ENCODE measurements around the gene CLIC4. TPM values are rescaled to one million over a fixed set of nuclear protein-coding genes. Genes with fewer than 3 reads are reported as not detected.
"Not testable (repeated sequence)": the region's sequence is repeated elsewhere in the genome, so short reads cannot be mapped to it uniquely, and the experiment has no call there.

CLIC4 gene
- total RNA-seq, 2 donors from 2014 or later: 16.2 to 30.0 TPM

DNA sequence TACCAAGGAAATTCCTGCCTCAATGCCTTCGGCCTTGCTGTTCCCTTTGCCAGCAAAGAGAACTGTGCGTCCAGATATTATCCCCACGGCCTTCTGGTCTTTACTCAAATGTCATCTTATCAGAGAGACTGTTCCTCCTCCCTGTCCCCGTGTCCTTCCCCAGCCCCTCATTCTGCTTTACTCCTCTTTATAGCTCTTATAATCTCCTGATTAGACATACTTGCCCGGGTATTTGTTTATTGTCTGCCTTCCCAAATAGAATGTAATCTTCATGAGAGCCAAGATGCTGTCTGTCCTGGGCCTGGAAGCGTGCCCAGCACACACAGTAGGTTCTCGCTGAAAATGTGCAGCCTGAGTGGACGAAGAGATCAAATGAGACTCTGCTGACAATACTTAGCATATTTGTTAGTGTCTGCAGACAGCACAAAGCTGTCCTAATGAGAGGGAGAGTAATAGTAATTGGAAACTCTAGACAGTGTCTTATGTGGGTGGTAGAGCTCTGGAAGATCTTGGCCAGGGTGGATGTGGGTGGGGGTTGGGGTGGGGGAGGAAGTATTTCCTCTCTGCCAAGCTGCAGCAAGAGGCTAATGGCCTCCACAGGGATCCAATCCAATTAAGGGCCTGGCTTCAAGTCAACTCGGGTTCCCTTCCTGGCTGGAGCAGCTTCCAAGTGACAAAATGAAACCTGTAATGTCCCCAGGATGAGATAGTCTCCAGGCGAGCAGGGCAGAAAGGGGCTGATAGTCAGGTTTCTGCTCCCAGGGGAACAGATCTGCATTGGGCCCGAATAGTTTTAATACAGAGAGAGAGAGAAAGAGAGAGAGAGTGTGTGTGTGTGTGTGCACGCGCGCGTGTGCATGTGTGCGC lies 9.5 kb upstream of the CLIC4 start:
- H3K36me3 Mint-ChIP-seq: no peaks in the 10 kb centered on the region
- H3K27ac Mint-ChIP-seq: no peak overlapping the region
- no peaks in the 10 kb centered on the region for H3K9me3 Mint-ChIP-seq
- DNase-seq (ENCODE audit: low spot score in 2 of 2) (no peak), ATAC-seq (no peak)

DNA sequence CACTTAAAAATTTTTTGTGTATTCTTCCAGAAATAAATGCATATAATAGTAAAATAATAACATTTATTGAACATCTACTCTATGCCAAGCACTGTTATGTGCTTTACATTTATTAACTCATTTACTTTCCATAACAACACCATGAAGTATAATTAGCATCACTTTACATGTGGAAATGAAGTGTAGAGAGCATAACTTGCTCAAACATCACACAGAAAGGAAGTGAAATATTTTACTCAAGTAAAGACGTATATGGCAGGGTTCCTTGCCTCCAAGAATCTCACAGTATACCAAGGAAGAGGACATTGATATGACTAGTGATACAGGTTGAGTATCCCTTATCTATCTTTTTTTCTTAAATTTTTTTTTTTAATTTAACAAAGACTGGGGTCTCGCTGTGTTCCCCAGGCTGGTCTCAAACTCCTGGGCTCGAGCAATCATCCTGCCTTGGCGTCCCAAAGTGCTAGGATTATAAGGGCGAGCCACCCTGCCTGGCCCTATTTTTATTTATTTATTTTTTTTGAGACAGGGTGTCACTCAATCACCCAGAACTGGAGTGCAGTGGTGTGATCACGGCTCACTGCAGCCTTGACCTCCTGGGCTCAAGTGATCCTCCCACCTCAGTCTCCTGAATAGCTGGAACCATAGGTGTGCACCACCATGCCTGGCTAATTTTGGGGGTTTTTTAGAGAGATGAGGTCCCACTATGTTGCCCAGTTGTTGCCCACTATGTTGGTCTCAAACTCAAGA lies 7.7 kb upstream of the CLIC4 start:
- no peak for ATAC-seq
- no peaks in the 10 kb centered on the region for H3K36me3 Mint-ChIP-seq

DNA sequence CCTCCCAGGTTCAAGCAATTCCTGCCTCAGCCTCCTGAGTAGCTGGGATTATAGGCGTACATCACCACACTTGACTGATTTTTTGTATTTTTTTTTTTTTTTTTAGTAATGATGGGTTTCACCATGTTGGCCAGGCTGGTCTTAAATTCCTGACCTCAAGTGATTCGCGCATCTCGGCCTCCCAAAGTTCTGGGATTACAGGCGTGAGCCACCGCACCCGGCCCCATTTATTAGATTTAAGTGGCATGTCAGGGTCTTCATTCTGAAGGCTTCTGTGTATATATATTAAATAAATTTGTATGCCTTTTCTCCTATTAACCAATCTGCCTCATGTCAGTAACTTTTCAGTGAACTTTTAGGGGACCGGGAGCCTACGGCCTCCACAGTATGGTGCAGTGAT lies 6.0 kb upstream of the CLIC4 start:
- DNase-seq (ENCODE audit: low spot score in 2 of 2) (no peak), ATAC-seq (no peak)
- Mint-ChIP-seq H3K9me3 (no peaks in the 10 kb centered on the region), H3K27ac (no peak overlapping the region), H3K36me3 (no peaks in the 10 kb centered on the region)

More for the DNA sequence above, 7.7 kb upstream of the CLIC4 start:
- no peaks in the 10 kb centered on the region for H3K9me3 Mint-ChIP-seq
- no peak for DNase-seq (ENCODE audit: low spot score in 2 of 2)
- no peak overlapping the region for H3K27ac Mint-ChIP-seq

DNA sequence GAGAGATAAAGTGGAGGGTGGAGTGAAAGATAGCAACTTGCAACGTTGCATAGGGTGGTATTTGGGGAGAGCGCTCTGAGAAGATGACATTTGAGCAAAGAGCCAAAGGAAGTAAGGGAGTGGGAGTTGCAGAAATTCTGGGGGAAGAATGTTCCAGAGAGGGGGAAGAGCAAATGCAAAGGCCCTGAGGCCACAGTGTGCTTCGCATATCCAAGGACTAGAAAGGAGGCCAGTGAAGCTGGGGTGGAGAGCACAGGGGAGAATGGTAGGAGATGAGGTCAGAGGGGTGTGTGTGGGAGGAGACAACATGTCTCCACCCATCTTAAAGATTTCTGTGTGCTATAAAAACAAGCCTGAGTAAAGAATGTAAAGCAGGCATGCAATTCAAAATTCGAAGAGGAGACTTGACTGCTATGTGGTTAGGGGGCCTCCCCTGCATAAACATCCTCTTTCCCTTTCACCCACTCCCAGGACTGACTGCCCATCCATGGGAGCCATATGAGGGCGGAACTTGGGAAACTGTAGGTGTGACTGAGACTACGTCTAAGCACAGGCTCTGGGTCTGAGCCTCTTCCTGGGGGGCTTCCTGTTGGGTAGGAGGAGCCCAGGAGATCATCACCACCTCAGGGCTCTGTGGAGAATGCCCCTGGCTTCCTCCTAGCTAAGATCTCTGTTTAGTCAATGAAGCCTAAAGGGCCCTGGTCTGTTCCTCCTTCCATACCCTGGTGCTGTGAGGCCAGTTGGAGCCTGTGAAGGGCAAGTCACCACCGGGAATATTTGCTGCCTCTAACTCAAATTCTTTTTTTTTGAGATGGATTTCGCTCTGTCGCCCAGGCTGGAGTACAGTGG lies 2.9 kb upstream of the CLIC4 start:
- H3K36me3 Mint-ChIP-seq: peaks cover 7 to 11% of the 10 kb centered on the region in 2 donors
- ATAC-seq (no peak), DNase-seq (ENCODE audit: low spot score in 2 of 2) (no peak)
- no peaks in the 10 kb centered on the region for H3K9me3 Mint-ChIP-seq
- no peak overlapping the region for H3K27ac Mint-ChIP-seq

DNA sequence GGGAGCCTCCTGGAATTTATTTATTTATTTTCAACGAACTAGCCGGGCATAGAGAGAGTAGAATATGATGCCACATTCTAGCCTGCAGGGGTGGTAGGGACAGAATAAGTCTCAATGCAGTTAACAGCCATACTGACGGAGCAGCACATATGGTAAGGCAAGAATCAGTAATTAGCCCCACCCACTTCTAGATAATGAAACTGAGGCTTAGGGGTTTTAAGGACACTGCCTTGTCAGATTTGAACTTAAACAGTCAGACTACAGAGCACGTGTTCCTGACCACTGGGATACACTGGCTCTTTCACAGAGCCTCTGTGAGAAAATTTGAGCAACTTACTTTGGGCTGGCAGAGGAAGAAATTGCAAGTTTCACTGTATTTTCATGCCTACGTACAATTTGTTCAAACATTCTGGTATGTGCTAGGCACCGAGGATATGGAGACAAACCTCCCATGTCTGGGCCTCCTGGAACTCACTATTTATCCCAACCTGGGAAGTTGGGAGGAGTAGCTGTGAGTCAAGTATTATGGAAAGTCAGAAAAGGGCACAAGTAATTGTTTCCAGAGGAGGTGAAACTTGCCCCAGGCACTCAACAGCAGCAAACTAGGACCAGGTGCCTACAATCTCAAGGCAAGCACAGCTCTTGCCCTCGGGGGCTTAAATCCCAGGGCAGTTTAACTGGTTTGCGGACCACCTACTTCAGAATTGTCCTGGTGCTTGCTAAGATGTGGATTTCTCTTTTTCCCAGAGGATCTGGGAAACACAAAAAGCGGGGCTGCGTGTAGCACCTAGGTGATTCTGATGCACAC lies 1.6 kb upstream of the CLIC4 start:
- no peak overlapping the region for H3K27ac Mint-ChIP-seq
- DNase-seq (ENCODE audit: low spot score in 2 of 2): no peak
- ATAC-seq: no peak
- no peaks in the 10 kb centered on the region for H3K9me3 Mint-ChIP-seq
- H3K36me3 Mint-ChIP-seq: peaks cover 7 to 11% of the 10 kb centered on the region in 2 donors

DNA sequence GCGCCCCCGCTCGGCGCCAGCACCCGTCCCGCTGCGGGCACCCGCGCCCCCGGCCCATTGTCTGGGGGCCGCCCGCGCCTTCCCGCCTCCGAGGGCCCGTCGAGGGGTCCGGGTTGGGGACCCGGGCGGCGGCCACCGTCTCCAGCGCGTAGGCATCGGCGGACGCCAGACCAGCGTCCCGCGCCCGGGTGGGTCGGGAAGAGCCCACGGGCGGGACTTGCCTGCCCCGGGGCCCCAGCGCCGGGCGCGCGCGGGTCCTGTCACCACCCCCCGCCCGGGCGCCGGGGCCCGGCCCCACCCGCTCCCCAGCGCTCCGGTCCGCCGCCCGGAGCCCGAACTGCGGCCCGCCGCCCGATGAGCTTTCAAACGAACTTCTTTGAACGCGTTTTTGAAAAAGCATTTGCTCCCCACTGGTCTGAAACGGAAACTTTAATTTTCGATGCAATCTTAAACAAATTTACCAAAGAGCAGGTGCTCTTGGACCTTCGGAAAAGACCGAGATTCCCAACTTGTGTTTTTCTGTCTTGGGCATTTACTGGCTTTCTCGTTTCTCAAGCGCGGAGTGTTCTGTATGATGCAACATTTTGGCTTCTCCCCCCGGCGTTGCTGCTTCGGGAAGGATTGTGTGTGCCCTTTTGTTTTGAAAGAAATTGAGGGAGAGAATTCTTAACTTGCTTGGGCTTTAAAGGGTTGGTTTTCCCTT lies 615 bp downstream of the CLIC4 start:
- no peak for ATAC-seq
- Mint-ChIP-seq H3K9me3 (no peaks in the 10 kb centered on the region), H3K36me3 (peaks cover 7 to 11% of the 10 kb centered on the region in 2 donors), H3K27ac (peak overlapping the region; percentile 65 to 93)
- peak in 1 of 2 donors; percentile 29 for DNase-seq (ENCODE audit: low spot score in 2 of 2)

DNA sequence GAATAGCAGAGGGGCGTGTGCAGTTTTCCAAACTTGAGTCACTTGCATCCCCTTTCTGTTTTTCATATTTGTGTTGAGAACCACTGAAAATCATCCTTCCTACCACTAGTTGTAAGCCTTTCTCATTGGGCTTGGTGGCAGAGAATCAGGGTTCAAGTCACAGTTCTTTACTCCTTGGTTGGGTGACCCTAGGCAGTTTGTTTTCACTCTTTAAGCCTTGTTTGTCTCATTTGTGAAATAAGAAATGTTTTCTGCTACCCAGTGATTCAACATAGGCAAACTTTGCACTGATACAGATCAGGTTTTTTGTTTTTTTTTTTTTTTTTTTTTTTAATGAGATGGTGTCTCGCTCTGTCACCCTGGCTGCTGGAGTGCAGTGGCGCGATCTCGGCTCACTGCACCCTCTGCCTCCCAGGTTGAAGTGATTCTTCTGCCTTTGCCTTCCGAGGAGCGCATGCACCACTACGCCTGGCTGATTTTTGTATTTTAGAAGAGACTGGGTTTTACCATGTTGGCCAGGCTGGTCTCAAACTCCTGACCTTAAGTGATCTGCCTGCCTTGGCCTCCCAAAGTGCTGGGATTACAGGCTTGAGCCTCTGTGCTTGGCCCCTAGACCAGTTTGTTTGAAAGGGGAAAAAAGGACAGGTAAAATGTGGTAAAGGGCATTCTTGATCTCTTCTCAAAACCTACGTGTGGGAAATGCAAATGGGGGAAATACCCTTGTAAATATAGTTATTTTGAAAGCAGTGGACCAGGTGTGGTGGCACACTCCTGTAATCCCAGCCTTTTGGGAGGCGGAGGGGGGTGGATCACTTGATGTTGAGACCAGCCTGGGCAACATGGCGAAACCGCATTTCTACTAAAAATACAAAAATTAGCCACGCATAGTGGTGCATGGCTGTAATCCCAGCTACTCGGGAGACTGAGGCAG lies 3.2 kb downstream of the CLIC4 start:
- Mint-ChIP-seq H3K9me3 (no peaks in the 10 kb centered on the region), H3K36me3 (peaks cover 7 to 11% of the 10 kb centered on the region in 2 donors), H3K27ac (no peak overlapping the region)
- no peak for DNase-seq (ENCODE audit: low spot score in 2 of 2)
- no peak for ATAC-seq

DNA sequence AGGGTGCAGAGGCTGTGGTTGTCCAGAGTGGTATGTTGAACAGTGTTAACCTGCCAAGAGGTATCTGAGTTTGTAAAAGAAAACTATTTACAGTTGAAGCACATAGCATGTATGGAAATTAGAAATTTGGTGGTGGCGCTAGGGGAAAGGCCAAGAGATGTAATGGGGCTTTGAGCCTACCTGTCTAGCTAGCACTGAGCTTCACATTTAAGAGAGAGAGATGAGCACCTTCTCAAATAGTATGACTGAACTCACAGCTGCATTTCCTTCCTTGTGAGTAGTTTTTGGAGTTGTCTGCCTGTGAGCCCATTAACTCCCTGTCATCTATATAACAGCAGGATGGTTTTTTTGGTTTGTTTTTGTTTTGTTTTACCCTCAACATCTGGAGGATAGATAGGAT lies 4.0 kb downstream of the CLIC4 start:
- H3K9me3 Mint-ChIP-seq: no peaks in the 10 kb centered on the region
- H3K36me3 Mint-ChIP-seq: peaks cover 7 to 11% of the 10 kb centered on the region in 2 donors
- ATAC-seq: no peak
- H3K27ac Mint-ChIP-seq: no peak overlapping the region
- no peak for DNase-seq (ENCODE audit: low spot score in 2 of 2)

DNA sequence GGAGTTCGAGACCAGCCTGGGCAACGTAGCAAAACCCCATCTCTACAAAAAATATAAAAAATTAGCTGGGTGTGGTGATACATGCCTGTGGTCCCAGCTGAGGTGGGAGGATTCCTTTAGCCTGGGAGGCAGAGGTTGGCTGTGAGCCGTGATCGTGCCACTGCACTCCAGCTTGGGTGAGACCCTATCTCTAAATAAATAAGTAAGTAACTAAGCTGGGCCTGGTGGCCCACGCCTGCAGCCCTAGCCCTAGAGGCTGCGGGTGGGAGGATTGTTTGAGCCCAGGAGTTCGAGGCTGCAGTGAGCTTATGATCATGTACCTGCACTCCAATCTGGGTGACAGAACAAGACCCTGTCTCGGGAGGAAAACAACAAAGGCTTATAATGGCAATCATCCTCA lies 4.6 kb downstream of the CLIC4 start:
- ATAC-seq (no peak), DNase-seq (ENCODE audit: low spot score in 2 of 2) (no peak)
- H3K9me3 Mint-ChIP-seq: no peaks in the 10 kb centered on the region
- no peak overlapping the region for H3K27ac Mint-ChIP-seq
- H3K36me3 Mint-ChIP-seq: peaks cover 7 to 11% of the 10 kb centered on the region in 2 donors

DNA sequence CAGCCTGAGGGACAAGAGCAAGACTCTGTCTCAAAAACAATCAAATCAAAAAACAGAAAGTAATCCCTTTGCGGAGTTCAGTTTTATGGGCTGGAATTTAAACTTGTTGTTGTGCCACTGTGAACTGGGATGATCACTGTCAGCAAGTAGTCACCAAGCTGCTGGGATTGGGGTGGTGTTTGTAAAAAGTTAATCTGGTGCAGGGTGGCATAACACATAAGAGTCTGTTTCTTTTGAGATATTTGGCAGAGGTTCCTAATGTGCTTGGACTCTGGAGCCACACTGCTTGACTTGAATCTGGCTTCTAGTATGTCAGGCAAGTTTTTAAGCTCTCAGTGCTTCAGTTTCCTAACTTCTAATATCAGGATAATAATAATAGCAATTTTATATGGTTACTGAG lies 6.6 kb downstream of the CLIC4 start:
- no peaks in the 10 kb centered on the region for H3K9me3 Mint-ChIP-seq
- ATAC-seq: no peak
- DNase-seq (ENCODE audit: low spot score in 2 of 2): no peak
- no peak overlapping the region for H3K27ac Mint-ChIP-seq
- peaks cover 0 to 2% of the 10 kb centered on the region in 2 donors for H3K36me3 Mint-ChIP-seq

DNA sequence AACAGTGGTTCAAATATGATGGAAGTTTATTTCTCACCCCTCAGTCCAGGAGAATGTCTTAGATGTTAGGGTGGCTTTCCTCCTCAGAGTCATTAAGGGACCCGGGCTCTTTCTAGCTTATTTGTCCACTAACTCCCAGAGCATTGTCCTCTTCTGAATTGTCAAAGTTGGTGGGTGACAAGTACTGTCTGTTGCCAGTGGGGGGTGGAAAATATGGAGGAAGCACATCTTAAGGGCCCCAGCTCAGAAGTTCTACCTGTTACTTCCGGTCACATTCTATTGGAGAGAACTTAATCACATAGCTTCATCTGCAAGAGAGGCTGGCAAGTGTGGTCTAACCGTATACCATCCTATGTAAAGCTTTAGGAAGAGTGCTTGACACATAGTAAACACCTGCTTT lies 7.1 kb downstream of the CLIC4 start:
- no peak for ATAC-seq

DNA sequence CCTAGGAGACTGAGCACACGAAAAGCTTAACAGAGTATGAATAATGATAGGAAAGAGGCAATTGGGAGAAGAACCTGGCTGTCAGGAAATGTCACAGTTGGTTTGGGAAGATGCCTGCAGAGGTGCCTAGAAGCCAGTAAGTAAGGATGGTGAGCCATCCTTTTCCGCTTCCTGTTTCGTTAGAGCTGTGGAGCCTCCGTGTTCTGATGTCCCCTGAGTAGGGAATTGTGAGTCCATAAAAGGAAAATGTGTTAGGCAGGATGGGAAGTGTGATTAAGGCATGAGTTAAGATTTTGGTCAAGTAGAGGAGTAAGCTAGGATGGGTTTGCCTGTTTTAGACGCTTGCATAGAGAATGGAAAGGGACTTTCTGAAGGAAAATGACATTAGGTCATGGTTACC lies 9.0 kb downstream of the CLIC4 start:
- H3K9me3 Mint-ChIP-seq: no peaks in the 10 kb centered on the region
- no peak overlapping the region for H3K27ac Mint-ChIP-seq
- DNase-seq (ENCODE audit: low spot score in 2 of 2): no peak
- ATAC-seq: no peak
- H3K36me3 Mint-ChIP-seq: no peaks in the 10 kb centered on the region

More for the DNA sequence above, 7.1 kb downstream of the CLIC4 start:
- Mint-ChIP-seq H3K9me3 (no peaks in the 10 kb centered on the region), H3K27ac (no peak overlapping the region), H3K36me3 (no peaks in the 10 kb centered on the region)
- DNase-seq (ENCODE audit: low spot score in 2 of 2): no peak

DNA sequence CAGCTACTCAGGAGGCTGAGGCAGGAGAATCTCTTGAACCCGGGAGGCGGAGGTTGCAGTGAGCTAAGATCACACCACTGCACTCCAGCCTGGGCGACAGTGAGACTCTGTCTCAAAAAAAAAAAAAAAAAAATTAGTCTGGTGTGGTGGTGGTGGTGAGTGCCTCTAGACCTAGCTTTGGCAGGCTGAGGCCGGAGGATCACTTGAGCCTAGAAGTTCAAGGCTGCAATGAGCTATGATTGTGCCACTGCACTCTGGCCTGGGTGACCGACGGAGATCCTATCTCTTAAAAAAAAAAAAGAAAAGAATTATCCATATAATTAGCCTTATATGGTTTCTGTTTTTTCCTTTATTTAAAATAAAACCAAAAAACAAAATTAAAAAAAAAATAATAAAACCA lies 10.1 kb downstream of the CLIC4 start:
- not testable (repeated sequence) for H3K9me3 Mint-ChIP-seq; DNase-seq (ENCODE audit: low spot score in 2 of 2); H3K36me3 Mint-ChIP-seq; ATAC-seq; H3K27ac Mint-ChIP-seq

DNA sequence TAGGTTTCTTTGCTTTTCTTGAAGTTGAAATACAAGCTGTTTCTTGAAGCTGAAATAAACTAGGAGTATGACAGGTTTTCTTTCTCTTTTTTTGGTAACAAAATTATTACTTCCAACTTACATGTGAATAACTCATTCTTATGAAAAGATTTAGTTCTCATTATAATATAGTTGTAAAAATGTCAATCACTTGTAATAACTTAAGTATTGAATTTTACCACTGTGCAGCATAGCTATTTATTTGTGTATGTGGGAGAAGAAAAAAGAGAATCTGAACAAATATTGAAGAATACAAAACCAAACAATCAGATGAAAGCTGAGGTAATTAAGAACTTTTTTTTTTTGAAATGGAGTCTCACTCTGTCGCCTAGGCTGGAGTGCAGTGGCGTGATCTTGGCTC lies 11.1 kb downstream of the CLIC4 start:
- no peak for ATAC-seq
- H3K27ac Mint-ChIP-seq: no peak overlapping the region
- H3K9me3 Mint-ChIP-seq: no peaks in the 10 kb centered on the region
- no peaks in the 10 kb centered on the region for H3K36me3 Mint-ChIP-seq
- DNase-seq (ENCODE audit: low spot score in 2 of 2): no peak

DNA sequence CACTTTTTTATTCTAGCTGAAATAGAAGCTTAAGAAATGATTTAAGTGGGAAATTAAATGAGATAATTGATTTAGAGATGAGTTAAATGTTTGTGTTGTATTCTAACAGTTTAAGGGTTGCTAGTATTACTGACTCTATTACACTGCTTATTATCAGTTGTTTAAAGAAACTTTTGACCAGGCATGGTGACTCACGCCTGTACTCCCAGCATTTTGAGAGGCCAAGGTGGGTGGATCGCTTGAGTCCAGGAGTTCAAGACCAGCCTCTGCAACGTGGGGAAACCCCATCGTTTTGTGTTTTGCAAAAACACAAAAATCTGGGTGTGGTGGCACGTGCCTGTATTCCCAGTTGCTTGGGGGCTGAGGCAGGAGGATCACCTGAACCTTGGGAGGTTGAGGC lies 14.2 kb downstream of the CLIC4 start:
- ATAC-seq: no peak

More for the DNA sequence above, 14.2 kb downstream of the CLIC4 start:
- Mint-ChIP-seq H3K36me3 (no peaks in the 10 kb centered on the region), H3K9me3 (no peaks in the 10 kb centered on the region), H3K27ac (no peak overlapping the region)
- DNase-seq (ENCODE audit: low spot score in 2 of 2): no peak

Data from activated naive CD4-positive, alpha-beta T cell treated with anti-CD3 and anti-CD28 coated beads, Interleukin-2, amount 50 U/mL, for 72 hours (primary cell).